ENCODE results near the gene MT1H.
"Not testable (repeated sequence)": the region's sequence is repeated elsewhere in the genome, so short reads cannot be mapped to it uniquely, and the experiment has no call there.

MT1H gene

DNA sequence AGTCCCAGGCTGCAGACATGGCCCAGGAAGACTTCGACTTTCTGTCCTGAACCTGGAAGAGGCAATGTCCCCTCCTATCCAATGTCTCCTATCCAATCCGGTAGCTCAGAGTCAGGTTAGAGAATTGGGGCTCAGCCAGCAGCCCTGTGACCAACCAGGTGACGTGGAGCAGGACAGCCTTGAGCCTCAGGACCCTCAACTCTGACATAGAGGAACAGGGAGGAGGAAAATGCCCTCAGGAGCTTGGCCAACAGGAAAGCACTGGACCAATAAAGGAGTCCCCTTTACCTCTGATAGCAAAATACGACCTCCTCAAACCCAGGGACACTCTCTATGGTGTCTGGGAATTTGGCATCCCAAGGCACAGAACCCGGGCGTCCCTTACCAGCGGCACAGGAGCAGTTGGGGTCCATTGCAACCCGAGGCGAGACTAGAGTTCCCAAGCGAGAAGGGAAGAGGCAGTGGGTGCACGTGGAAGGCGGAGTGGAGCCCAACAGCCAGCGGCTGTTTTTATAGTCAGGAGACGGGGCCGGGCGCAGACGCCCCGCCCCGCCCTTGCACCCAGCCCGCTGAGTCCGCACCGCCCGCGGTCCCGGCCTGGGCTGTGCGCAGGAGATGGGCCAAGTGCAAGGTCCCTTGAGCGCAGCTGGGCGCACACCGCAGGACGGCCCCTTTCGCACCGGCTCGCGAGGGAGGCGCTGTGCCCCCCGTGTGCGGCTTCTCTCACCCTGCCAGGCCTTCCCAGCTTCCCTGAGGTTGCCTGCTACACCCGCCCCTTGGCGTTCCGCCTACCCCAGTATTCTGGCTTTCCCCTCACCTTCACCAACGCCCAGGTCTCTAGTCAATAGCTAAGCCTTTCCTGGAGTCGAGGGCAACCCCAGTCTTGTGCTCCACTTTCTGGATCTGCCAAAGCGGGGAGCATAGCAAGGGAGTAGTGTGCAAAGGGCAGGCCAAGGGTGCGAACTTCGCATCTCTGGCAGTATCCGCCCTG, 1.7 kb upstream of the MT1H start, which contains the start of gene MT1G:
TSS of gene MT1G (minus strand) at position 485 of the 991 bp plus-strand sequence. CDS start at position 413, 72 bp downstream.
- Histone ChIP-seq H3K4me3 (ENCODE audit: low read depth, low read length) (no peak within 1 kb of the TSS), H3K36me3 (replicated peaks) (no peaks in the 10 kb centered on the region), H3K27me3 (replicated peaks) (peaks cover 58% of the 10 kb centered on the region), H3K27ac (no peak within 1 kb of the TSS)
- no peak for DNase-seq
- TF ChIP-seq, protein P1, sequence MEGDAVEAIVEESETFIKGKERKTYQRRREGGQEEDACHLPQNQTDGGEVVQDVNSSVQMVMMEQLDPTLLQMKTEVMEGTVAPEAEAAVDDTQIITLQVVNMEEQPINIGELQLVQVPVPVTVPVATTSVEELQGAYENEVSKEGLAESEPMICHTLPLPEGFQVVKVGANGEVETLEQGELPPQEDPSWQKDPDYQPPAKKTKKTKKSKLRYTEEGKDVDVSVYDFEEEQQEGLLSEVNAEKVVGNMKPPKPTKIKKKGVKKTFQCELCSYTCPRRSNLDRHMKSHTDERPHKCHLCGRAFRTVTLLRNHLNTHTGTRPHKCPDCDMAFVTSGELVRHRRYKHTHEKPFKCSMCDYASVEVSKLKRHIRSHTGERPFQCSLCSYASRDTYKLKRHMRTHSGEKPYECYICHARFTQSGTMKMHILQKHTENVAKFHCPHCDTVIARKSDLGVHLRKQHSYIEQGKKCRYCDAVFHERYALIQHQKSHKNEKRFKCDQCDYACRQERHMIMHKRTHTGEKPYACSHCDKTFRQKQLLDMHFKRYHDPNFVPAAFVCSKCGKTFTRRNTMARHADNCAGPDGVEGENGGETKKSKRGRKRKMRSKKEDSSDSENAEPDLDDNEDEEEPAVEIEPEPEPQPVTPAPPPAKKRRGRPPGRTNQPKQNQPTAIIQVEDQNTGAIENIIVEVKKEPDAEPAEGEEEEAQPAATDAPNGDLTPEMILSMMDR (IDR thresholded peaks at IDR 0.05; ENCODE audit: low read depth, low read length, missing control alignments): no peak
- in situ Hi-C loops (cut with HindIII; ENCODE audit: low pct_ligation_motif_present, low sequenced_read_pairs): no loop called here

DNA sequence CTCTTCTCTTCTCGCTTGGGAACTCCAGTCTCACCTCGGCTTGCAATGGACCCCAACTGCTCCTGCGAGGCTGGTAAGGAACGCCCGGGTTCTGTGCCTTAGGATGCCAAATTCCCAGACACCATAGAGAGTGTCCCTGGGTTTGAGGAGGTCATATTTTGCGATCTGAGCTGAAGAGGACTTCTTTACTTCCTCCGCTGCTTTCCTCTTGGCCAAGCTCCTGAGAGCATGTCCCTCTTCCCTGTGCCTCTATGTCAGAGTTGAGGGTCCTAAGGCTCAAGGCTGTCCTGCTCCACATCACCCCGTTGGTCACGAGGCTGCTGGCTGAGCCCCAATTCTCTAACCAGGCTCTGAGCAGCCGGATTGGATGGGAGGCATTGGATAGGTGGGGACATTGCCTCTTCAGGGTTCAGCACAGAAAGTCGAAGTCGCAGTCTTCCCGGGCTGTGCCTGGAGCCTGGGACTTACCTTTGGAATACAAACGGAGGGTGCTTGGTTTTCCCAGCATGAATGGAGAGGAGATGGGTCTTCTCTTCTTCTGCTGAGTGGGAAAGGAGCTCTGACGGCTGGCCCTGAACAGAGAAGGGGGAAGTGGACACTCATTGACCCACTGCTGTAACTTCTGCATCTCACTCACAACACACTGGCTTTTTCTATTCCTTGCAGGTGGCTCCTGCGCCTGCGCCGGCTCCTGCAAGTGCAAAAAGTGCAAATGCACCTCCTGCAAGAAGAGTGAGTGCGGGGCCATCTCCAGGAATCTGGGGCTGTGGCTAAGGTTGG, 416 bp downstream of the MT1H start:
- in situ Hi-C loops (cut with HindIII; ENCODE audit: low pct_ligation_motif_present, low sequenced_read_pairs): no loop called here

DNA sequence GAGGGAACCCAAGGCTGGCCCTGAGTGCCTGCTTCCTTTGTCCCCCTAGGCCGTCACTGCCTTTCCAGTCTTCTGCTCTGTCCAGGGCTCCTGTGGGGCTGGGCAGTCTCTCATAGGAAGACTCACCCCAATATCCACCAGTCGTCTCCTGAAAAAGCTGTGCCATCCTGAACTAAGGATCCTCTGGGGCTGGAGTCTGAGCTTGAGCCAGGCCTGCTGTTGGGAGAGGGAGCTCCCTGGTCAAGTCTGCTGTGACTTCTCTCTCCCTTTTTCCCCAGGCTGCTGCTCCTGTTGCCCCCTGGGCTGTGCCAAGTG, 963 bp downstream of the MT1H start:
- in situ Hi-C loops (cut with HindIII; ENCODE audit: low pct_ligation_motif_present, low sequenced_read_pairs): no loop called here
- peaks cover 43% of the 10 kb centered on the region for H3K27me3 ChIP-seq (replicated peaks)
- TF ChIP-seq, protein P1 (IDR thresholded peaks at IDR 0.05; ENCODE audit: low read depth, low read length, missing control alignments): no peak

More for the DNA sequence above, 416 bp downstream of the MT1H start:
- DNase-seq: no peak
- no peak overlapping the region for H3K4me3 ChIP-seq (ENCODE audit: low read depth, low read length)
- H3K27ac ChIP-seq: no peak overlapping the region
- H3K27me3 ChIP-seq (replicated peaks): peaks cover 47% of the 10 kb centered on the region
- H3K36me3 ChIP-seq (replicated peaks): no peaks in the 10 kb centered on the region
- TF ChIP-seq, protein P1 (IDR thresholded peaks at IDR 0.05; ENCODE audit: low read depth, low read length, missing control alignments): no peak

DNA sequence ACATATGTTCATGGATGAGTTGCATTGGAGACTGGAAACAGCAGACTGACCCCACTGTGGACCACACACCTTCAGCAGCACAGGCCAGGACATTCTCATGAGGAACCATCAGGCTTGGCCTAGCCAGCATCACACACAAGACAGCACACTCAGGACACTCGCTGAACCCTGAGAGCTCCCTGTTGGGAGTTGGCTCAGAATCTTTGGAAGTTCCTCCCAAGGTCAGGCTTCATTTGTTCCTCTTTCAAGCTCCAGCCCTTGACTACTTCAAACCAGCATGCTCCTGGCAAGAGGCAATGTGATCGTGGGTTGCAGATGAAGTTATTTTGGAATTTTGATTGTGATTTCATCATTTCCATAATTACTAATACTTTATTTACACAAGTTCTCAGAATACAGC, 2.1 kb downstream of the MT1H start:
- DNase-seq; H3K4me3 ChIP-seq (ENCODE audit: low read depth, low read length); in situ Hi-C loops (cut with HindIII; ENCODE audit: low pct_ligation_motif_present, low sequenced_read_pairs); H3K27ac ChIP-seq; H3K36me3 ChIP-seq (replicated peaks): not testable (repeated sequence)
- H3K27me3 ChIP-seq (replicated peaks): peaks cover 49% of the 10 kb centered on the region

More for the DNA sequence above, 963 bp downstream of the MT1H start:
- H3K36me3 ChIP-seq (replicated peaks): no peaks in the 10 kb centered on the region
- no peak for DNase-seq
- no peak overlapping the region for H3K4me3 ChIP-seq (ENCODE audit: low read depth, low read length)
- no peak overlapping the region for H3K27ac ChIP-seq

DNA sequence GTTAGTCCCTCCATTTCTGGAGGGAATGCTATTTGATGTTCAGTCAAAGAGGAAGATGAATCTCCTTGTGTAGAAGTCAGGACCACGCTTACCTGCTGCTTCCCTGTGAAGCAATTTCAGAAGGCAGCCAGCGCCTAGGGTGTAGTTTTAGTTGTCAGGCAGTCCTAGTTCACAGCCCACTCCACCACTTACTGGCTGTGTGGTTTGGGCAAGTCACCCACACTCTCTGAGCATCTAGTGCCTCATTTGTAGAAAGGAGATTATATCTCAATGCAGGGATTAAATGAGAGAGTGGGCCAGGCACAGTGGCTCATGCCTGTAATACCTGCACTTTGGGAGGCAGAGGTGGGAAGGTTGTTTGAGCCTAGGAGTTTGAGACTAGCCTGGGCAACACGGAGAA, 2.6 kb downstream of the MT1H start:
- DNase-seq; H3K4me3 ChIP-seq (ENCODE audit: low read depth, low read length); H3K27ac ChIP-seq; H3K36me3 ChIP-seq (replicated peaks); in situ Hi-C loops (cut with HindIII; ENCODE audit: low pct_ligation_motif_present, low sequenced_read_pairs): not testable (repeated sequence)
- H3K27me3 ChIP-seq (replicated peaks): peaks cover 44% of the 10 kb centered on the region

DNA sequence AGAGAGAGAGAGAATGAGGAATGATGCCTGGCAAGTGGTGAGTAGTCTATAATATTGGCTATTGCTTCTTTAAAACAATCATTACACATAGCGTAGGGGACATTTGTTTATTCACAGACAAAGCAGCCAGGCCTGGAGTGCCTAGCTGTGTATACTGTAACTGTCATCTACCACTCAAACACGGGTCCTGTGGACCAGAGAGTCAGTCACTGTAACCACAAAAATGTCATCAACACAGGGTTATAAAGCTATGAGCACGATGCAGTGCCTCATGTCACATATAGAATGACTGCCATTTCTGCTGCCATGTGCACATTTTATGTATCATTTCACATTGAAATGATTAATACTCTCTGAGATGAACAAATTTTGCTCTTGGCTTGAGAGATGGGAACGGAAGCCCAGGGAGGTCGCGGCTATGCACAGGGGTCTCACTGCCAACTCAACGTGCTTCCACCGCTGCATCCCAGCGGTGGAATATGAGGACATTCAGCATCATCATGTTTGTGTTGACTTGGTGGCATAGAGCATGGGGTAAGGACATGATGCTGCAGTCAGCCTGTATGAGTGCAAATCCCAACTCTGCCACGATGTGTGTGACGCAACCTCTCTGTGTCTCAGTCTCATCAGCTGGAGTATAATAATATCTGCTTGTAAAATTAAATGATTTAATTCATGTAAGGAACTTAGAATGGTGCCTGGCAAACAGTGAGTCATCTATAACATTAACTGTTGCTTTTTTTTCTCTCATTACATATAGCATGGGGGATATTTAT, 3.3 kb downstream of the MT1H start:
- in situ Hi-C loops (cut with HindIII; ENCODE audit: low pct_ligation_motif_present, low sequenced_read_pairs): no loop called here
- H3K36me3 ChIP-seq (replicated peaks): no peaks in the 10 kb centered on the region
- H3K27ac ChIP-seq: no peak overlapping the region
- H3K4me3 ChIP-seq (ENCODE audit: low read depth, low read length): no peak overlapping the region
- DNase-seq: no peak
- TF ChIP-seq, protein P1 (IDR thresholded peaks at IDR 0.05; ENCODE audit: low read depth, low read length, missing control alignments): no peak
- peaks cover 36% of the 10 kb centered on the region for H3K27me3 ChIP-seq (replicated peaks)

Measured in brain microvascular endothelial cell (primary cell).